NCI-H2081 treated with DMSO at 0.1 percent for 48 hours (cell line): ENCODE measurements around the gene ABLIM2.

ENCODE experiments used
- DNase-seq: peaks from one replicate; lab custom pipeline; 2025; lab: John Stamatoyannopoulos, UW

ABLIM2 gene

GRCh38 chr4:8103421-8104390 is 54.9 kb downstream of the ABLIM2 start:
- no peak for DNase-seq

- no peak for DNase-seq
Measured at GRCh38 chr4:8102831-8103230, 55.8 kb downstream of the ABLIM2 start.

GRCh38 chr4:8102076-8102355 is 56.6 kb downstream of the ABLIM2 start:
- no peak for DNase-seq

- no peak for DNase-seq
Measured at GRCh38 chr4:8101213-8102075, 57.2 kb downstream of the ABLIM2 start.

GRCh38 chr4:8099981-8100464 is 58.6 kb downstream of the ABLIM2 start:
- DNase-seq, result no peak

GRCh38 chr4:8098506-8098905 is 60.1 kb downstream of the ABLIM2 start:
- no peak for DNase-seq

- no peak for DNase-seq
Measured at GRCh38 chr4:8097721-8098345, 60.8 kb downstream of the ABLIM2 start.

GRCh38 chr4:8097141-8097541 is 61.5 kb downstream of the ABLIM2 start:
- DNase-seq, result no peak

- DNase-seq, result no peak
Measured at GRCh38 chr4:8096690-8097061, 61.9 kb downstream of the ABLIM2 start.

- DNase-seq, result no peak
Measured at GRCh38 chr4:8095956-8096689, 62.5 kb downstream of the ABLIM2 start.

GRCh38 chr4:8093587-8094274 is 64.9 kb downstream of the ABLIM2 start:
- no peak for DNase-seq

- DNase-seq, result no peak
Measured at GRCh38 chr4:8092282-8092681, 66.3 kb downstream of the ABLIM2 start.

GRCh38 chr4:8090744-8091301 is 67.8 kb downstream of the ABLIM2 start:
- no peak for DNase-seq

GRCh38 chr4:8090312-8090711 is 68.3 kb downstream of the ABLIM2 start:
- DNase-seq, result no peak

- no peak for DNase-seq
Measured at GRCh38 chr4:8089862-8090261, 68.8 kb downstream of the ABLIM2 start.

GRCh38 chr4:8088966-8089491 is 69.6 kb downstream of the ABLIM2 start:
- DNase-seq, result no peak

- no peak for DNase-seq
Measured at GRCh38 chr4:8087921-8088495, 70.6 kb downstream of the ABLIM2 start.

- no peak for DNase-seq
Measured at GRCh38 chr4:8086783-8087445, 71.7 kb downstream of the ABLIM2 start.

GRCh38 chr4:8085491-8086117 is 73.0 kb downstream of the ABLIM2 start:
- no peak for DNase-seq
